GM23248 (cell line): ENCODE results near the gene PLA2G2C. TPM values are rescaled to one million over a fixed set of nuclear protein-coding genes. Genes with fewer than 3 reads are reported as not detected.

ENCODE experiments used
- DNase-seq: peaks from one replicate; pipeline ENCODE4 v3.0.0-alpha.2; 2015
- H2AFZ ChIP-seq: fragments of 200-600 bp; sonication (generic); 2 replicates; pipeline ENCODE4 v1.6.1; 2016; ENCODE audit warnings: antibody characterized with exemption
- H3F3A ChIP-seq: fragments of 200-600 bp; sonication (generic); 2 replicates; pipeline ENCODE4 v1.6.1; 2016; ENCODE audit warnings: mild to moderate bottlenecking, antibody characterized with exemption, mixed run types; ENCODE audit not compliant: insufficient read depth
- H3K27ac ChIP-seq: fragments of 200-600 bp; sonication (generic); 2 replicates; pipeline ENCODE4 v1.5.1; 2016; ENCODE audit warnings: mild to moderate bottlenecking
- H3K27me3 ChIP-seq: fragments of 200-600 bp; sonication (generic); replicated peaks from 2 replicates; pipeline ENCODE4 v1.6.1; 2016; ENCODE audit warnings: mild to moderate bottlenecking; ENCODE audit not compliant: insufficient read depth
- H3K36me3 ChIP-seq: fragments of 200-600 bp; sonication (generic); 2 replicates; pipeline ENCODE4 v1.6.1; 2016; ENCODE audit warnings: low read depth, mild to moderate bottlenecking
- H3K4me1 ChIP-seq: fragments of 200-600 bp; sonication (generic); 2 replicates; pipeline ENCODE4 v1.6.1; 2016; ENCODE audit warnings: mild to moderate bottlenecking; ENCODE audit not compliant: insufficient read depth
- H3K4me2 ChIP-seq: fragments of 200-600 bp; sonication (generic); one replicate; pipeline ENCODE4 v1.6.1; 2016; ENCODE audit warnings: mild to moderate bottlenecking; ENCODE audit not compliant: unreplicated experiment
- H3K4me3 ChIP-seq: fragments of 200-600 bp; sonication (generic); 2 replicates; pipeline ENCODE4 v1.5.1; 2016; ENCODE audit warnings: mild to moderate bottlenecking
- H3K79me2 ChIP-seq: fragments of 200-600 bp; sonication (generic); 2 replicates; pipeline ENCODE4 v1.6.1; 2016; ENCODE audit warnings: mild to moderate bottlenecking; ENCODE audit not compliant: insufficient read depth
- H3K9ac ChIP-seq: fragments of 200-600 bp; sonication (generic); 2 replicates; pipeline ENCODE4 v1.6.1; 2016; ENCODE audit warnings: mild to moderate bottlenecking
- H3K9me2 ChIP-seq: fragments of 200-600 bp; sonication (generic); 2 replicates; pipeline ENCODE4 v1.6.1; 2016; ENCODE audit warnings: mixed run types, mild to moderate bottlenecking, moderate library complexity; ENCODE audit not compliant: insufficient read depth
- H3K9me3 ChIP-seq: fragments of 200-600 bp; sonication (generic); one replicate; pipeline ENCODE4 v1.6.1; 2017; ENCODE audit warnings: low read depth
- H4K20me1 ChIP-seq: fragments of 200-600 bp; sonication (generic); 2 replicates; pipeline ENCODE4 v1.6.0; 2016; ENCODE audit not compliant: insufficient read depth
- EZH2 ChIP-seq: fragments of 200-600 bp; sonication (generic); IDR thresholded peaks from 2 replicates; pipeline ENCODE4 v1.6.1; 2018; ENCODE audit warnings: antibody characterized with exemption, mild to moderate bottlenecking; ENCODE audit not compliant: insufficient read depth, poor library complexity, severe bottlenecking
- EZH2phosphoT487 ChIP-seq: fragments of 200-600 bp; sonication (generic); IDR thresholded peaks from 2 replicates; pipeline ENCODE4 v1.6.1; 2018; ENCODE audit warnings: antibody characterized with exemption, moderate library complexity, mild to moderate bottlenecking, low read depth; ENCODE audit not compliant: insufficient read depth
- WGBS, 2 experiments: methylation state at CpG; one replicate each; pipeline ENCODE4 v1.1.6; 2015 to 2017; ENCODE audit warnings: low lambda C conversion rate in 2 of 2, low coverage in 1 of 2; ENCODE audit errors: missing lambda C conversion rate in 2 of 2; 5-methylcytosine and 5-hydroxymethylcytosine counted together
- in situ Hi-C: fragments of 300-500 bp; cut with MboI; formaldehyde crosslinking; loops from 2 replicates; pipeline ENCODE4 v1.15.0; 2020
- polyA plus RNA-seq: library from polyadenylated mRNA; unstranded; fragments of >200 nt; fragmentation: Nextera tagmentation; extraction: Ambion mirVana; gene quantifications from 2 replicates; pipeline ENCODE4 v1.2.1, GENCODE V29; 2016
- total RNA-seq: library from RNA; depleted of rRNA; stranded (reverse); fragments of >200 nt; shearing (Covaris generic); gene quantifications from 2 replicates; pipeline ENCODE4 v1.2.3, GENCODE V29; 2014

PLA2G2C gene
- total and polyA plus RNA-seq, 2 experiments from 2014 or later = not detected

DNA sequence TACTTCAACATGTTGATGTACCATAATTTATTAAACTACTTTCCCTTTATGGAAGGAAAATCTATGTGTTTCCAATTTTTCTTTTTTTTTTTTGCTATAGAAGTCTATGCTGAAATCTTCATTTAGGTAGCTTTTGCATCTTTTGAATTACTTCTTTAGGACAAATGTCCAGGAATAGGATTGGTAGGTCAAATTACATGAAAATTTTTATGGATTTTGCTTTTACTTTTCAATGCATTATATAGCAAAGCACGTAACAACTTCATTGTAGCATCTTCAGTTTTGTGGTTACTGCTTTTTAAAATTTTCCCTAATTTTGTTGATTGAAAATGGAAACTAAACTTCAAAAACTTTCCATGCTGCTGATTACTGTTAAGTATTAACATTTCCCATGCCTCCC is 12.0 kb upstream of the PLA2G2C start:
- peaks cover 16% of the 10 kb centered on the region for H3K4me1 ChIP-seq

DNA sequence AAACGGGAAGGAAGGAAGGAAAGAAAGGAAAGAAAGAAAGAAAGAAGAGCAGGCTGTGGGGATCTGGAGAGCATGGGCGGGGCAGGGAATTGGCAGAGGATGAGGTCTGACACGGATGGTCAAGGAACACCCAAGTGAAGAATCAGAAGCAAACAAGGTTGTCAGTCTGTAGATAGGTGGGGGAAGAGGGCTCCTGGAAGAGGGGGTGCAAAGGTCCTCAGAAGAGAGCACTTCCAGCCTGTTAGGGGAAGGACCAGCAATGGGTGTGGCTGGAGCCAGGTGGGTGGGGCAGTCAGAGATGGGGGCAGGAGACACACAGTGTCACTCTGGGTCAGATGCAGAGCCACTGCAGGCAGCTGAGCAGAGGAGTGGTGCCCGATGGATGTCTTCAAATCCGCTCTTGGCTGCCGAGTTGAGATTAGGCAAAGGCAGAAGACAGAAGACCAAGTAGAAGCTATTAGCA is 11.0 kb upstream of the PLA2G2C start:
- H3K27ac ChIP-seq = no peak overlapping the region
- no peaks in the 10 kb centered on the region for H3K79me2 ChIP-seq
- no peaks in the 10 kb centered on the region for H3K9me2 ChIP-seq
- peaks cover 44% of the 10 kb centered on the region for H3K27me3 ChIP-seq
- in situ Hi-C loops = no loop called here
- 65 to 77% methylated on average over 5 to 6 of the region's 6 CpGs for WGBS, 2 experiments
- H3K9ac ChIP-seq = no peak overlapping the region
- DNase-seq = no peak
- H3K4me3 ChIP-seq = no peak overlapping the region
- H3K36me3 ChIP-seq = no peaks in the 10 kb centered on the region
- H3K4me2 ChIP-seq = no peak overlapping the region
- H4K20me1 ChIP-seq = no peaks in the 10 kb centered on the region
- H2AFZ ChIP-seq = no peak overlapping the region
- H3K4me1 ChIP-seq = peaks cover 16% of the 10 kb centered on the region
- H3F3A ChIP-seq = 0 out of 2 replicates have a peak, but pooled peaks cover 6% of the 10 kb centered on the region
- no peaks in the 10 kb centered on the region for H3K9me3 ChIP-seq
- no peak for TF ChIP-seq EZH2phosphoT487
- TF ChIP-seq EZH2 = no peak

More for the DNA sequence above, 12.0 kb upstream of the PLA2G2C start:
- no peaks in the 10 kb centered on the region for H3K36me3 ChIP-seq
- no peak overlapping the region for H3K4me3 ChIP-seq
- H3K9me3 ChIP-seq = no peaks in the 10 kb centered on the region
- DNase-seq = no peak
- H3K27me3 ChIP-seq = peaks cover 52% of the 10 kb centered on the region
- H3F3A ChIP-seq = 0 out of 2 replicates have a peak, but pooled peaks cover 6% of the 10 kb centered on the region
- H3K79me2 ChIP-seq = no peaks in the 10 kb centered on the region
- TF ChIP-seq EZH2 (no peak), EZH2phosphoT487 (no peak)
- 75 to 88% methylated on average over 1 of the region's 1 CpG for WGBS, 2 experiments
- no peak overlapping the region for H3K27ac ChIP-seq
- in situ Hi-C loops = no loop called here
- no peak overlapping the region for H3K4me2 ChIP-seq
- no peaks in the 10 kb centered on the region for H3K9me2 ChIP-seq
- H3K9ac ChIP-seq = no peak overlapping the region
- H4K20me1 ChIP-seq = no peaks in the 10 kb centered on the region
- H2AFZ ChIP-seq = no peak overlapping the region

GRCh38 chr1:20195462-20195780 is 9.1 kb upstream of the PLA2G2C start:
- H3K36me3 ChIP-seq = no peaks in the 10 kb centered on the region
- no peaks in the 10 kb centered on the region for H3K79me2 ChIP-seq
- no peak overlapping the region for H3K4me2 ChIP-seq
- H3K4me3 ChIP-seq = no peak overlapping the region
- H3K9ac ChIP-seq = no peak overlapping the region
- H3K4me1 ChIP-seq = peaks cover 16% of the 10 kb centered on the region
- in situ Hi-C loops = no loop called here
- no peaks in the 10 kb centered on the region for H4K20me1 ChIP-seq
- TF ChIP-seq EZH2 (no peak), EZH2phosphoT487 (no peak)
- H3F3A ChIP-seq = 0 out of 2 replicates have a peak, but pooled peaks cover 6% of the 10 kb centered on the region
- H3K9me2 ChIP-seq = no peaks in the 10 kb centered on the region
- no peak overlapping the region for H2AFZ ChIP-seq
- DNase-seq = no peak
- H3K27me3 ChIP-seq = peaks cover 35% of the 10 kb centered on the region
- no peaks in the 10 kb centered on the region for H3K9me3 ChIP-seq
- H3K27ac ChIP-seq = no peak overlapping the region
- 44 to 59% methylated on average over 4 of the region's 4 CpGs for WGBS, 2 experiments

DNA sequence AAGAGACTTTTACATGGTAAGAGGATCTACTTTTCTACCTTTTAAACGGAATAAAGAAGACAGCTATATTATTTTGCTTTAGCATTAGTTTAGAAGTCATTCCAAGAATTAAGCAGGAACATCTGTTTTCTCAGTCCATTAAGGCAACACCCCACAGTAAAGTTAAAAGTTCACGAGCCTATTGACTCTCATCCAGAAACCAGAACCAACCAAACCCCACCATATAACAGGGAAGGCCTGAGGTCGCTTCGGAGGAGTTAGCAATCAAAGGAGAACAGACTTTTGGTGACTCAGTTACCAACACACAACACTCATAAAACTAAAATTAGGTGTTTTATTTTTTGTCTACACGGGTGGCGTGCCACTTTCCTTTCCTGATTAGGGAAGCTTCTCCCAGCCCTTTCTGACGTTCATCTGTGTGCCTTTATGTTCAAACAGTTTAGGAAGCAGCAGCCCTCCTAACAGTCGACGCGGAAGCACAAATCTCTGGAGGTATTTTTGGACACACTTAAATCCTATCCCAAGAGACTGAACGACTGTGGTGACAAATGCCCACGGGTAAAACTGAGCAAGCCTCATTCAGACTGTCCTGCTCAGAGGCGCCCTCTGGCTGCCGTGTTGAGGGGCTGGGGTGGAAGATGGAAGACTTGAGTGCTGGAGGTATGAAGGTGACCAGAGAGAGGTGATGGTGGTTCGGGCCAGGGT is 8.6 kb upstream of the PLA2G2C start:
- no peak overlapping the region for H3K9ac ChIP-seq
- WGBS, 2 experiments = 8 to 9% methylated on average over 15 of the region's 15 CpGs
- no peaks in the 10 kb centered on the region for H3K36me3 ChIP-seq
- 0 out of 2 replicates have a peak, but pooled peaks cover 6% of the 10 kb centered on the region for H3F3A ChIP-seq
- no peaks in the 10 kb centered on the region for H3K79me2 ChIP-seq
- H3K4me3 ChIP-seq = peak overlapping the region; percentile 46
- no peak overlapping the region for H3K27ac ChIP-seq
- peaks cover 16% of the 10 kb centered on the region for H3K4me1 ChIP-seq
- DNase-seq = peak; percentile 78
- H3K9me3 ChIP-seq = no peaks in the 10 kb centered on the region
- H2AFZ ChIP-seq = no peak overlapping the region
- TF ChIP-seq EZH2 = no peak
- TF ChIP-seq EZH2phosphoT487 = no peak
- H4K20me1 ChIP-seq = no peaks in the 10 kb centered on the region
- no peaks in the 10 kb centered on the region for H3K9me2 ChIP-seq
- H3K4me2 ChIP-seq = peak overlapping the region; percentile 87
- in situ Hi-C loops = no loop called here
- peaks cover 35% of the 10 kb centered on the region for H3K27me3 ChIP-seq
